Measurements from ENCODE around the gene SUMO3.

GRCh38 chr21:44838039-44838895 lies 20.4 kb upstream of the SUMO3 start:
- TF ChIP-seq CTCF (IDR thresholded peaks at IDR 0.05; ENCODE audit: insufficient read depth, low read length, poor library complexity, severe bottlenecking) (no peak), EZH2phosphoT487 (conservative IDR thresholded peaks at IDR 0.05; ENCODE audit: low read length) (no peak)
